Tibial nerve (tissue), 4 donors: ENCODE results near the gene FRAS1.
"Not testable (repeated sequence)": the region's sequence is repeated elsewhere in the genome, so short reads cannot be mapped to it uniquely, and the experiment has no call there.

Experiments
- CTCF ChIP-seq, 5 experiments: fragments of 200-600 bp in 3 of 5; fragments of 450-650 bp in 2 of 5; sonication (generic) in 3 of 5; IDR thresholded peaks; one replicate each; pipeline ENCODE4 v1.5.1; 2016 to 2019; ENCODE audit warnings: antibody characterized with exemption in 5 of 5, mild to moderate bottlenecking in 3 of 5, moderate library complexity in 2 of 5
- EP300 ChIP-seq, 2 donors: sonication (generic); formaldehyde crosslinking; IDR thresholded peaks; one replicate each; pipeline ENCODE4 v1.6.1; 2017; ENCODE audit warnings: antibody characterized with exemption in 2 of 2, mild to moderate bottlenecking in 1 of 2
- POLR2A ChIP-seq, 2 donors: fragments of 450-650 bp; IDR thresholded peaks; one replicate each; pipeline ENCODE4 v1.6.1; 2017; ENCODE audit warnings: antibody characterized with exemption in 2 of 2, mild to moderate bottlenecking in 2 of 2, moderate library complexity in 2 of 2

GRCh38 chr4:78328591-78328990, 271.5 kb downstream of the FRAS1 start:
- not testable (repeated sequence) for TF ChIP-seq CTCF, POLR2A, EP300 (IDR thresholded peaks at IDR 0.05)
